Smooth muscle cell (in vitro differentiated cells): ENCODE measurements around the gene APBA2. TPM values are rescaled to one million over a fixed set of nuclear protein-coding genes. Genes with fewer than 3 reads are reported as not detected.

Source experiments
- DNase-seq: peaks from one replicate; lab custom pipeline; 2025; ENCODE audit not compliant: unreplicated experiment; lab: John Stamatoyannopoulos, UW
- H2AFZ ChIP-seq: fragments of 200-600 bp; sonication (generic); 2 replicates; pipeline ENCODE4 v1.6.0; 2016; ENCODE audit warnings: antibody characterized with exemption, low read depth, mild to moderate bottlenecking
- H3F3A ChIP-seq: fragments of 200-600 bp; sonication (generic); 2 replicates; pipeline ENCODE4 v1.6.0; 2017; ENCODE audit warnings: antibody characterized with exemption, low read depth
- H3K27ac ChIP-seq: fragments of 200-600 bp; sonication (generic); 2 replicates; pipeline ENCODE4 v1.5.1; 2016; ENCODE audit warnings: low read depth, mild to moderate bottlenecking
- H3K27me3 ChIP-seq: fragments of 200-600 bp; sonication (generic); 2 replicates; pipeline ENCODE4 v1.6.1; 2016; ENCODE audit warnings: low read depth, mild to moderate bottlenecking
- H3K36me3 ChIP-seq: fragments of 200-600 bp; sonication (generic); 2 replicates; pipeline ENCODE4 v1.5.1; 2016; ENCODE audit warnings: low read depth
- H3K4me1 ChIP-seq: fragments of 200-600 bp; sonication (generic); 2 replicates; pipeline ENCODE4 v1.5.1; 2016; ENCODE audit warnings: low read depth
- H3K4me2 ChIP-seq: fragments of 200-600 bp; sonication (generic); 2 replicates; pipeline ENCODE4 v1.6.0; 2016; ENCODE audit warnings: mild to moderate bottlenecking
- H3K4me3 ChIP-seq: fragments of 200-600 bp; sonication (generic); 2 replicates; pipeline ENCODE4 v1.5.1; 2016; ENCODE audit warnings: mild to moderate bottlenecking
- H3K79me2 ChIP-seq: fragments of 200-600 bp; sonication (generic); 2 replicates; pipeline ENCODE4 v1.6.0; 2016; ENCODE audit warnings: low read depth, mild to moderate bottlenecking
- H3K9ac ChIP-seq: fragments of 200-600 bp; sonication (generic); 2 replicates; pipeline ENCODE4 v1.6.0; 2016; ENCODE audit warnings: low read depth
- H3K9me3 ChIP-seq: fragments of 200-600 bp; sonication (generic); replicated peaks from 2 replicates; pipeline ENCODE4 v1.5.1; 2016; ENCODE audit warnings: low read depth
- H4K20me1 ChIP-seq: fragments of 200-600 bp; sonication (generic); 2 replicates; pipeline ENCODE4 v1.6.0; 2016; ENCODE audit warnings: low read depth
- CTCF ChIP-seq: fragments of 200-600 bp; sonication (generic); IDR thresholded peaks from 2 replicates; pipeline ENCODE4 v1.5.1; 2017; ENCODE audit warnings: borderline replicate concordance, mild to moderate bottlenecking, antibody characterized with exemption; ENCODE audit not compliant: insufficient read depth, poor library complexity, severe bottlenecking
- WGBS: methylation state at CpG from one replicate; pipeline ENCODE4 v1.1.7; 2016; ENCODE audit warnings: low lambda C conversion rate; 5-methylcytosine and 5-hydroxymethylcytosine counted together
- polyA plus RNA-seq: library from polyadenylated mRNA; unstranded; fragments of >200 nt; fragmentation: Nextera tagmentation; extraction: Ambion mirVana; gene quantifications from 2 replicates; pipeline ENCODE4 v1.2.1, GENCODE V29; 2016
- total RNA-seq: library from RNA; depleted of rRNA; stranded (reverse); fragments of >200 nt; gene quantifications from 2 replicates; pipeline ENCODE4 v1.2.3, GENCODE V29; 2014

The APBA2 gene
- total and polyA plus RNA-seq, 2 experiments from 2014 or later, result 10.2 to 14.9 TPM

GRCh38 chr15:29150515-29151483 is 265.0 kb downstream of the APBA2 start:
- no peaks in the 10 kb centered on the region for H3K79me2 ChIP-seq
- TF ChIP-seq CTCF, result no peak
- no peaks in the 10 kb centered on the region for H4K20me1 ChIP-seq
- no peak overlapping the region for H3K9ac ChIP-seq
- 91% methylated on average over 15 of the region's 15 CpGs for WGBS
- no peaks in the 10 kb centered on the region for H3K27me3 ChIP-seq
- H3K9me3 ChIP-seq, result no peaks in the 10 kb centered on the region
- no peaks in the 10 kb centered on the region for H3F3A ChIP-seq
- no peak overlapping the region for H2AFZ ChIP-seq
- no peak for DNase-seq
- H3K4me1 ChIP-seq, result no peaks in the 10 kb centered on the region
- H3K27ac ChIP-seq, result no peak overlapping the region
- H3K4me2 ChIP-seq, result no peak overlapping the region
- H3K4me3 ChIP-seq, result no peak overlapping the region
- no peaks in the 10 kb centered on the region for H3K36me3 ChIP-seq

- H3F3A ChIP-seq, result no peaks in the 10 kb centered on the region
- no peaks in the 10 kb centered on the region for H4K20me1 ChIP-seq
- no peaks in the 10 kb centered on the region for H3K4me1 ChIP-seq
- TF ChIP-seq CTCF, result no peak
- H3K4me3 ChIP-seq, result no peak overlapping the region
- no peaks in the 10 kb centered on the region for H3K36me3 ChIP-seq
- no peaks in the 10 kb centered on the region for H3K27me3 ChIP-seq
- no peak for DNase-seq
- no peaks in the 10 kb centered on the region for H3K79me2 ChIP-seq
- 96% methylated on average over 14 of the region's 14 CpGs for WGBS
- no peak overlapping the region for H2AFZ ChIP-seq
- no peak overlapping the region for H3K27ac ChIP-seq
- no peak overlapping the region for H3K9ac ChIP-seq
- H3K9me3 ChIP-seq, result no peaks in the 10 kb centered on the region
- no peak overlapping the region for H3K4me2 ChIP-seq
Observed at GRCh38 chr15:29151484-29151857, 265.7 kb downstream of the APBA2 start.

GRCh38 chr15:29156521-29156920 is 270.7 kb downstream of the APBA2 start:
- no peaks in the 10 kb centered on the region for H3K9me3 ChIP-seq
- H3K27me3 ChIP-seq, result no peaks in the 10 kb centered on the region
- H3K79me2 ChIP-seq, result no peaks in the 10 kb centered on the region
- H3K4me3 ChIP-seq, result no peak overlapping the region
- H3K36me3 ChIP-seq, result no peaks in the 10 kb centered on the region
- H4K20me1 ChIP-seq, result no peaks in the 10 kb centered on the region
- H3K9ac ChIP-seq, result no peak overlapping the region
- H3K4me2 ChIP-seq, result no peak overlapping the region
- no peaks in the 10 kb centered on the region for H3F3A ChIP-seq
- no peak for TF ChIP-seq CTCF
- H2AFZ ChIP-seq, result no peak overlapping the region
- H3K27ac ChIP-seq, result no peak overlapping the region
- WGBS, result 97% methylated on average over 14 of the region's 14 CpGs
- no peak for DNase-seq
- no peaks in the 10 kb centered on the region for H3K4me1 ChIP-seq
